ENCODE data around the gene OR2B6.

- TF ChIP-seq SUZ12 (IDR thresholded peaks at IDR 0.05; ENCODE audit: extremely low read depth, insufficient read depth, insufficient read length): no peak
- TF ChIP-seq ZNF274 (IDR thresholded peaks at IDR 0.05; ENCODE audit: low read depth, low read length): no peak
- TF ChIP-seq YY1 (IDR thresholded peaks at IDR 0.05; ENCODE audit: insufficient read depth, insufficient read length): no peak
Observed at GRCh38 chr6:28003059-28003458, 46.0 kb downstream of the OR2B6 start.

All from NT2/D1 (cell line).